ENCODE data around the gene CLIP2. TPM values are rescaled to one million over a fixed set of nuclear protein-coding genes. Genes with fewer than 3 reads are reported as not detected.

CLIP2 gene
- total RNA-seq, 1 experiment from 2014 or later: 21.6 TPM

DNA sequence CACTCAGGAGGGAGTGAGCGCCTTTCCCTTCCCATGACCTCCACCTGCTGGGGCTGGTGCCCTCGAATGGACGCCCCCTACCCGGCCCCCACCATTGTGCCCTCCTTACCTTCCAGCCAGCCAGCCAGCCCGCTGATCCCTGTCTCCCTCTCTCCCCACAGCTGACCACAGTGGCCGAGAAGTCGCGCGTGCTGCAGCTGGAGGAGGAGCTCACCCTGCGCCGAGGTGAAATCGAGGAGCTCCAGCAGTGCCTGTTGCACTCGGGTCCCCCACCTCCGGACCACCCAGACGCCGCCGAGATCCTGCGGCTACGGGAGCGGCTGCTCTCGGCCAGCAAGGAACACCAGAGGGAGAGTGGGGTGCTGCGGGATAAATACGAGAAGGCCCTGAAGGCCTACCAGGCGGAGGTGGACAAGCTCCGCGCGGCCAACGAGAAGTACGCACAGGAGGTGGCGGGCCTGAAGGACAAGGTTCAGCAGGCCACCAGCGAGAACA is 86.6 kb downstream of the CLIP2 start:
- H3K18ac ChIP-seq (ENCODE audit: insufficient read length, low read depth, low read length): no peak overlapping the region
- Mint-ChIP-seq H3K27me3 (ENCODE audit: low read depth) (peaks cover 7% of the 10 kb centered on the region), H3K4me3 (no peak overlapping the region), H3K9me3 (no peaks in the 10 kb centered on the region), H3K36me3 (ENCODE audit: insufficient read depth in 1 of 3, low read depth in 3 of 3) (peaks cover 10 to 19% (median 10%) of the 10 kb centered on the region in 3 experiments; a peak in 6 of 7 replicates), H3K4me1 (peaks cover 14 to 23% of the 10 kb centered on the region in 2 experiments), H3K27ac (peak overlapping the region in 2 of 3 experiments; percentile 9 to 61; a peak in 2 of 7 replicates)
- H3K9me3 ChIP-seq (ENCODE audit: control insufficient read depth, low read depth, low read length): no peaks in the 10 kb centered on the region
- no peak overlapping the region for H2AFZ ChIP-seq (ENCODE audit: low read length)
- no peak overlapping the region for H2BK120ac ChIP-seq (ENCODE audit: low read depth, low read length, poor library complexity, severe bottlenecking)
- H3K4me1 ChIP-seq (ENCODE audit: insufficient read depth, low read length): no peaks in the 10 kb centered on the region
- H2BK20ac ChIP-seq (ENCODE audit: low read depth, low read length, poor library complexity, severe bottlenecking): no peak overlapping the region
- H2AK5ac ChIP-seq (ENCODE audit: insufficient read length, low read length): no peak overlapping the region
- no peak overlapping the region for H3K27ac ChIP-seq (ENCODE audit: insufficient read length, low read depth, low read length)
- TF ChIP-seq, protein P1, sequence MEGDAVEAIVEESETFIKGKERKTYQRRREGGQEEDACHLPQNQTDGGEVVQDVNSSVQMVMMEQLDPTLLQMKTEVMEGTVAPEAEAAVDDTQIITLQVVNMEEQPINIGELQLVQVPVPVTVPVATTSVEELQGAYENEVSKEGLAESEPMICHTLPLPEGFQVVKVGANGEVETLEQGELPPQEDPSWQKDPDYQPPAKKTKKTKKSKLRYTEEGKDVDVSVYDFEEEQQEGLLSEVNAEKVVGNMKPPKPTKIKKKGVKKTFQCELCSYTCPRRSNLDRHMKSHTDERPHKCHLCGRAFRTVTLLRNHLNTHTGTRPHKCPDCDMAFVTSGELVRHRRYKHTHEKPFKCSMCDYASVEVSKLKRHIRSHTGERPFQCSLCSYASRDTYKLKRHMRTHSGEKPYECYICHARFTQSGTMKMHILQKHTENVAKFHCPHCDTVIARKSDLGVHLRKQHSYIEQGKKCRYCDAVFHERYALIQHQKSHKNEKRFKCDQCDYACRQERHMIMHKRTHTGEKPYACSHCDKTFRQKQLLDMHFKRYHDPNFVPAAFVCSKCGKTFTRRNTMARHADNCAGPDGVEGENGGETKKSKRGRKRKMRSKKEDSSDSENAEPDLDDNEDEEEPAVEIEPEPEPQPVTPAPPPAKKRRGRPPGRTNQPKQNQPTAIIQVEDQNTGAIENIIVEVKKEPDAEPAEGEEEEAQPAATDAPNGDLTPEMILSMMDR (conservative IDR thresholded peaks at IDR 0.05): no peak
- no peak overlapping the region for H2BK12ac ChIP-seq (ENCODE audit: insufficient read length, low read depth, low read length)
- H3K27me3 ChIP-seq (ENCODE audit: insufficient read depth, low read length): no peaks in the 10 kb centered on the region
- H3K4me2 ChIP-seq (ENCODE audit: insufficient read depth, insufficient read length, low read length): no peak overlapping the region
- no peaks in the 10 kb centered on the region for H3K79me2 ChIP-seq (ENCODE audit: insufficient read depth, low read length)
- H3K4ac ChIP-seq (ENCODE audit: low read depth, low read length): no peak overlapping the region
- H2BK5ac ChIP-seq (ENCODE audit: insufficient read length, low read length): no peak overlapping the region
- no peak for DNase-seq
- H4K5ac ChIP-seq (ENCODE audit: insufficient read length, low read depth, low read length): no peak overlapping the region
- H3K79me1 ChIP-seq (ENCODE audit: insufficient read depth, low read depth, low read length, poor library complexity, severe bottlenecking): no peaks in the 10 kb centered on the region
- H3K23ac ChIP-seq (ENCODE audit: insufficient read length, low read depth, low read length): no peak overlapping the region
- WGBS (ENCODE audit: extremely low coverage, insufficient read length, low lambda C conversion rate): no CpG with 5 or more reads among the region's 31 CpGs
- H3K14ac ChIP-seq (ENCODE audit: insufficient read depth, low read length): no peak overlapping the region; the same call in 1 of the 2 replicates
- no peak overlapping the region for H2BK15ac ChIP-seq (ENCODE audit: low read depth, low read length)
- no peak overlapping the region for H3K9ac ChIP-seq (ENCODE audit: extremely low read depth, insufficient read length, low read length)
- no peak overlapping the region for H4K8ac ChIP-seq (replicated peaks; ENCODE audit: insufficient read length, low read depth, low read length)
- H3T11ph ChIP-seq (ENCODE audit: low read length): no peak overlapping the region
- no peaks in the 10 kb centered on the region for H4K20me1 ChIP-seq (ENCODE audit: control insufficient read depth, insufficient read depth, insufficient read length)
- no peak overlapping the region for H4K91ac ChIP-seq (ENCODE audit: insufficient read length, low read depth, low read length)
- peaks cover 14% of the 10 kb centered on the region for H3K23me2 ChIP-seq (ENCODE audit: insufficient read length, low read depth, low read length, poor library complexity, severe bottlenecking)
- H3K56ac ChIP-seq (ENCODE audit: insufficient read length, low read depth, low read length): no peak overlapping the region

Data from H9 (cell line).